ENCODE results near the gene GBE1. TPM values are rescaled to one million over a fixed set of nuclear protein-coding genes. Genes with fewer than 3 reads are reported as not detected.

The GBE1 gene
- polyA plus RNA-seq, 3 donors: 7.7 to 21.7 (median 19.1) TPM

DNA sequence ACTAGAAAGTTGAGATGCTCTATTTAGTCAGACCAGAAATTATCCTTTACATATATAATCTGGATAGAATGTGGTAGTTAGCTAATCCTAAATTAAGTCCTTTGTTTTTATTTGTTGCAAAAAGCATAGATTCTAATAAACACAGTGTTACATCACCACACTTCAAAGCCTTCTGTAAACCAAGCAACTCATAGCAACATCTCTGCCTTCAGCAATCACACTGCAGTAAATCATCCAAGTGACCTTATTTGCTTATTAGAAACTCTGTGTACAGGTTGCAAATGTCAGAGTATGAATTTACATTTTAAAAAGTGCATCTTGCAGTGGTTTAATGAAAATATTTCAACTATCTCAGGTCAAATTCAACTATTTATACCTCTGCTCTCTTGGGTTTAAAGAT, 242.5 kb downstream of the GBE1 start:
- TF ChIP-seq, protein P1, sequence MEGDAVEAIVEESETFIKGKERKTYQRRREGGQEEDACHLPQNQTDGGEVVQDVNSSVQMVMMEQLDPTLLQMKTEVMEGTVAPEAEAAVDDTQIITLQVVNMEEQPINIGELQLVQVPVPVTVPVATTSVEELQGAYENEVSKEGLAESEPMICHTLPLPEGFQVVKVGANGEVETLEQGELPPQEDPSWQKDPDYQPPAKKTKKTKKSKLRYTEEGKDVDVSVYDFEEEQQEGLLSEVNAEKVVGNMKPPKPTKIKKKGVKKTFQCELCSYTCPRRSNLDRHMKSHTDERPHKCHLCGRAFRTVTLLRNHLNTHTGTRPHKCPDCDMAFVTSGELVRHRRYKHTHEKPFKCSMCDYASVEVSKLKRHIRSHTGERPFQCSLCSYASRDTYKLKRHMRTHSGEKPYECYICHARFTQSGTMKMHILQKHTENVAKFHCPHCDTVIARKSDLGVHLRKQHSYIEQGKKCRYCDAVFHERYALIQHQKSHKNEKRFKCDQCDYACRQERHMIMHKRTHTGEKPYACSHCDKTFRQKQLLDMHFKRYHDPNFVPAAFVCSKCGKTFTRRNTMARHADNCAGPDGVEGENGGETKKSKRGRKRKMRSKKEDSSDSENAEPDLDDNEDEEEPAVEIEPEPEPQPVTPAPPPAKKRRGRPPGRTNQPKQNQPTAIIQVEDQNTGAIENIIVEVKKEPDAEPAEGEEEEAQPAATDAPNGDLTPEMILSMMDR (IDR thresholded peaks at IDR 0.05): no peak
- Mint-ChIP-seq H3K36me3 (peaks cover 0 to 3% of the 10 kb centered on the region in 2 donors), H3K27ac (no peak overlapping the region), H3K4me1 (no peaks in the 10 kb centered on the region), H3K4me3 (no peak overlapping the region), H3K27me3 (ENCODE audit: low read depth in 3 of 3) (peaks cover 0 to 2% (median 0%) of the 10 kb centered on the region in 3 donors), H3K9me3 (peaks cover 0 to 3% (median 0%) of the 10 kb centered on the region in 7 donors)
- intact Hi-C loops (cut with micrococcal nuclease): no loop called here
- no peak for DNase-seq
- Histone ChIP-seq H3K27ac (ENCODE audit: low read depth in 1 of 2, low read length in 2 of 2) (no peak overlapping the region), H4K20me1 (ENCODE audit: insufficient read depth, low read length) (no peaks in the 10 kb centered on the region), H3K79me2 (ENCODE audit: insufficient read depth, low read length) (no peaks in the 10 kb centered on the region), H3K36me3 (replicated peaks in 1 of 2; ENCODE audit: control insufficient read depth in 1 of 2, insufficient read depth in 2 of 2, low read length in 2 of 2) (no peaks in the 10 kb centered on the region), H3K4me2 (replicated peaks; ENCODE audit: extremely low read depth, low read length, poor library complexity, severe bottlenecking) (no peak overlapping the region), H3K9me3 (replicated peaks in 1 of 2; ENCODE audit: control insufficient read depth in 1 of 2, insufficient read depth in 1 of 2, low read length in 2 of 2) (no peaks in the 10 kb centered on the region), H3K9ac (ENCODE audit: insufficient read depth, low read length, poor library complexity, severe bottlenecking) (no peak overlapping the region), H3K4me1 (ENCODE audit: control insufficient read depth in 1 of 2, insufficient read depth in 2 of 2, low read length in 2 of 2) (no peaks in the 10 kb centered on the region), H2AFZ (ENCODE audit: insufficient read depth, low read depth, low read length, poor library complexity, severe bottlenecking) (no peak overlapping the region), H3K27me3 (ENCODE audit: control insufficient read depth in 2 of 2, insufficient read depth in 2 of 2, low read length in 2 of 2) (no peaks in the 10 kb centered on the region), H3K4me3 (replicated peaks in 1 of 3; ENCODE audit: low read depth in 2 of 3, low read length in 3 of 3) (no peak overlapping the region)

DNA sequence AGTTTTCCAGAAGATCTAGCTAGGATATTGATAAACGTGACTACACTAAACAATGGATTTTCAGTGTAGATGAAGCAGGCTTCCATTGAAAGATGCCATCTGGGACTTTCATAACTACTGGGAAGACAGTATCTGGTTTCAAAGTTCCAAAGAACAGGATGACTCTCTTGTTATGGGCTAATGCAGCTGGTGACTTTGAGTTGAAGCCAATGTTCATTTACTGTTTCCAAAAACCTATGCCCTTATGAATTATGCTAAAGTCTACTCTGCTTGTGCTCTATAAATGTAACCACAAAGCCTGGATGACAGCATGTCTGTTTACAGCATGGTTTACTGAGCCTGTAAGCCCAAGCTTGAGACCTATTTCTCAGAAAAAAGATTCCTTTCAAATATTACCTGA, 245.4 kb downstream of the GBE1 start:
- no peaks in the 10 kb centered on the region for H3K4me1 ChIP-seq (ENCODE audit: control insufficient read depth in 1 of 2, insufficient read depth in 2 of 2, low read length in 2 of 2)
- Mint-ChIP-seq H3K27me3 (ENCODE audit: low read depth in 3 of 3) (peaks cover 0 to 2% (median 0%) of the 10 kb centered on the region in 3 donors), H3K9me3 (peaks cover 0 to 3% (median 0%) of the 10 kb centered on the region in 7 donors), H3K36me3 (peaks cover 0 to 6% of the 10 kb centered on the region in 2 donors), H3K4me3 (no peak overlapping the region), H3K27ac (no peak overlapping the region), H3K4me1 (no peaks in the 10 kb centered on the region)
- no peak overlapping the region for H3K4me3 ChIP-seq (replicated peaks in 1 of 3; ENCODE audit: low read depth in 2 of 3, low read length in 3 of 3)
- H2AFZ ChIP-seq (ENCODE audit: insufficient read depth, low read depth, low read length, poor library complexity, severe bottlenecking): no peak overlapping the region
- no peak for DNase-seq
- no peak overlapping the region for H3K9ac ChIP-seq (ENCODE audit: insufficient read depth, low read length, poor library complexity, severe bottlenecking)
- WGBS (ENCODE audit: insufficient coverage): 100% methylated on average over 1 of the region's 1 CpG
- intact Hi-C loops (cut with micrococcal nuclease): no loop called here
- H4K20me1 ChIP-seq (ENCODE audit: insufficient read depth, low read length): no peaks in the 10 kb centered on the region
- H3K27ac ChIP-seq (ENCODE audit: low read depth in 1 of 2, low read length in 2 of 2): no peak overlapping the region
- no peaks in the 10 kb centered on the region for H3K79me2 ChIP-seq (ENCODE audit: insufficient read depth, low read length)
- TF ChIP-seq, protein P1 (IDR thresholded peaks at IDR 0.05): no peak
- no peaks in the 10 kb centered on the region for H3K9me3 ChIP-seq (replicated peaks in 1 of 2; ENCODE audit: control insufficient read depth in 1 of 2, insufficient read depth in 1 of 2, low read length in 2 of 2)
- no peaks in the 10 kb centered on the region for H3K36me3 ChIP-seq (replicated peaks in 1 of 2; ENCODE audit: control insufficient read depth in 1 of 2, insufficient read depth in 2 of 2, low read length in 2 of 2)
- no peaks in the 10 kb centered on the region for H3K27me3 ChIP-seq (ENCODE audit: control insufficient read depth in 2 of 2, insufficient read depth in 2 of 2, low read length in 2 of 2)
- no peak overlapping the region for H3K4me2 ChIP-seq (replicated peaks; ENCODE audit: extremely low read depth, low read length, poor library complexity, severe bottlenecking)

All from CD14-positive monocyte (primary cell).